GM04503 (cell line): Measurements from ENCODE around the gene IQSEC1.
A peak's percentile ranks its signal among the peaks of the same experiment; 100 is the strongest.

Experiments
- DNase-seq: peaks from one replicate; pipeline ENCODE4 v3.0.0-alpha.2; 2012; ENCODE audit warnings: low read depth

IQSEC1 gene

DNA sequence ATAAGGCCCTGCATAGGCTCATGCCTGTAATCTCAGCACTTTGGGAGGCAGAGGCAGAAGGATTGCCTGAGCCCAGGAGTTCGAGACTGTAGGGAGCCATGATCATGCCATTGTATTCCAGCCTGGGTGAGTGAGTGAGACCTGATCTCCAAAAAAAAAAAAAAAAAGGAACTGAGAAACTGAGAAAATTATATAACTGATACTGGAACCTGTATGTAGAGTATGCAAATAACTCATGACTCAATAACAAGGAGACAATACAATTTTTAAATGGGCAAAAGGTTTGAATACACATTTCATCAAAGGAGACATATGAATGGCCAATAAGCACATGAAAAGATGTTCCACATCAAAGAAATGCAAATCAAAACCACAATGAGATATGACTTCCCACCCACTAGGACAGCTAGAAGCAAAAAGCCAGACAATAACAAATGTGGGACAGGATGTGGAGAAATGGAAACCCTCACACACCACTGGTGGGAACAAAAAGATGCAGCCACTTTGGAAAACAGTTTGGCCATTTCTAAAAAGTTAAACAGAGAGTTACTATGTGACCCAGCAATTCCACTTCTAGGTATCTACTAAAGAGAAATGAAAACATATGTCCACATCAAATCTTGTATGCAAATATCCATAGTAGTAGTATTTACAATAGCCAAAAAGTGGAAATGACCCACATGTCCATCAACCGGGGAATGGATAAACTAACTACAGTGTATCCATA, 70.7 kb downstream of the IQSEC1 start:
- DNase-seq, result no peak

DNA sequence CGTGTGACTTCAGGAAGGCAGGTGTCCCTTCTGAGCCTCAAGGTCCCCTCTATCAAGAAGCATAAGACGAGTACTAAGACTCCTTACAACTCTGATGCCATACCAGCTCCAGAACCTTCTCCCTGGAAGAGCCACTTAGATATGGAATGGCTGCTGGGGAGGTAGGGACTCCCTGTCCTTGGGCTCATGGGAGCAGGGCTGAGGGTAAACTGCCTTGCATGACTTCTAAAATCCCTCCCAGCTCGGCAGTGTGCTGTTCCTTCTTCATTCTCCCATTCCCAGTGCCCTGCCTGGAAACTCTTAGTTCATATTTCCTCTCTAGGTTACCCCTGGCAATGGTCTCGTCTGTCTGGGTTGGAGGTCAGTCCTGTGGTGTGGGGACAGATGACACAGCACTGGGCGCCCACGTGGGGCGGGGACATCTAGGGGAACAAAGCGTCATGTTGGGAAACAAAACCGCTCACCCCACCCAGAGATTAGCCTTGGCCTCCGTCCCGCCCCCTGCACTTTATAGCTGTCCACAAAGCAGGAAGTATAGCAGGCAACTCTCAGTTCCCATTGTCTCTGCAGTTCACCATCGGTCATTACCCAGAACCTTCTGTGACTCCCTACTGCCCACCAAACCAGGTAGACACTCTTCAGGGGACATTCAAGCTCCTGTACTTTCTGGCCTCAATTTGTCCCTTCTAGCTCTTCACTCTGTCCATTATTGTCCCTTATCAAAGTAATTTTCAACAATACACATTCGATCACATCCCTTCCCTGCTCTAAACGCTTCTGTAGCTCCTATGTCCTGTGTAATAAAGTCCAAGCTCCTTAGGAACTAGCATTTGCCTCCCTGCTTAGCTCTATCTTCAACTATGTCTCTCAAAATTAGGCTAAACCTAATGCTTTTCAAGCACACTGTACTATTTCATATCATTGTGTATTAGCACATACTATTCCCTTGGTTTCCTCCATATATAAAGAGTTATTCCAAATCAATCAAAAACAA, 73.8 kb downstream of the IQSEC1 start:
- no peak for DNase-seq

DNA sequence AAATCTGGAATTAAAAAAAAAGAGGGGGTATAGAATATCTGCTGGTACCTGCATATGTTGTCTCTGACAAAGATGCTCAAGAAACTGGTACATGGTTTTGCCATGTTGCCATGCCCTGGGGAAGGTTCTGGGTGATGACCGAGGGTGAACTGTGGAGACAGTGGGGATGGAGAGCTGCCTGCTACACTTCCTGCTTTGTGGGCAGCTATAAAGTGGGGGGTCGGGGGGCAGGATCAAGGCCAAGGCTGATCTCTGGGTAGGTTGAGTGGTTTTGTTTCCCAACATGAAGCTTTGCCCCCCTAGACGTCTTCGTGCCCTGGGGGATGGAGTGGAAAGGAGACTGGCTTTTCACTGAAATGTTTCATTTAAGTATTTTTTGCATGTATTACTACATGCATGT, 74.6 kb downstream of the IQSEC1 start:
- no peak for DNase-seq

DNA sequence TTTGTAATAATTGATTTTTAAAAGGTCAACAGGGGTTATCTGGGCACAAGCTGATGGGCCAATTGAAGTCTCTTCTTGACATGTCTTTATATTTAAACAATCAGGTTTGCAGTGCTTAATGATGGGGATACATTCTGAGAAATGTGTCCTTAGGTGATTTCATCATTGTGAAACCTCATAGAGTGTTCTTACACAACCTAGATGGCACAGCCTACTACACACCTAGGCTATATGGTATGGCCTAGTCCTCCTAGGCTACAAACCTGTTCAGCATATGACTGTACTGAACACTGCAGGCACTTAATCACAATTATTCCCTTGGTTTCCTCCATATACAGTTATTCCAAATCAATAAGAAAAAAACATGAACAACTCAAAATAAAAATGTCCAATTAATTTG, 75.8 kb downstream of the IQSEC1 start:
- DNase-seq, result no peak

- no peak for DNase-seq
Observed at GRCh38 chr3:12996181-12996506, 77.1 kb downstream of the IQSEC1 start.

DNA sequence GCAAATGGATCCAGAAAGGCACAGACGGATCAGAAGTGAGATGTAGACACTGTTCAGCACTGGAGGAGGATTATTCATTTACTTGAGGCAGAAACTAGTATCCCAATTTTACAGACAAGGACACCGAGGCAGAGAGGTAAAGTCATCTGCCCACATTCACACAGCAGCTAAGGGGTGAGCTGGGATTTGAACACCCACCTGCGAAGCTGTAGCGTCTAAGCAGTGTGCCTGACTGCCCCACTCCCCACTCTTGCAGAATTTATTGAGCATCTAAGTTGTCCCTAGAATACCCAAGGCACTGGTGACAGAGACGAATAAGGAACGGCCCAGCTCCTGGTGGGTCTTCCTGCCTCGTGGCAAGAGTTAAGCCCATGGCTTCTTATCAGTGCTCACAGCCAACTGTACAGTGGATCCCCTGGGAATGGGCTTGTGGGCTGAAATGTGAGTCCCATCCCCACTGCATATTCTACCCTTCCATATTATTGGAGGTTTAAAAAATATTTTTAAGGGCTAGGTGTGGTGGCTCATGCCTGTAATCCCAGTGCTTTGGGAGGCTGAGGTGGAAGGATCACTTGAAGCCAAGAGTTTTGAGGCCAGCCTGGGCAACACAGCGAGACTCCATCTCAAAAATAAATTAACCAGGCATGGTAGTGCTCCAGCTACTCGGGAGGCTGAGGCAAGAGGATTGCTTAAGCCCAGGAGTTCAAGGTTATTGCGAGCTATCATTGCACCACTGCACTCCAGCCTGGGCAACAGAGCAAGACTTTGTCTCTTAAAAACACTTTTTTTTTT, 77.6 kb downstream of the IQSEC1 start:
- no peak for DNase-seq

DNA sequence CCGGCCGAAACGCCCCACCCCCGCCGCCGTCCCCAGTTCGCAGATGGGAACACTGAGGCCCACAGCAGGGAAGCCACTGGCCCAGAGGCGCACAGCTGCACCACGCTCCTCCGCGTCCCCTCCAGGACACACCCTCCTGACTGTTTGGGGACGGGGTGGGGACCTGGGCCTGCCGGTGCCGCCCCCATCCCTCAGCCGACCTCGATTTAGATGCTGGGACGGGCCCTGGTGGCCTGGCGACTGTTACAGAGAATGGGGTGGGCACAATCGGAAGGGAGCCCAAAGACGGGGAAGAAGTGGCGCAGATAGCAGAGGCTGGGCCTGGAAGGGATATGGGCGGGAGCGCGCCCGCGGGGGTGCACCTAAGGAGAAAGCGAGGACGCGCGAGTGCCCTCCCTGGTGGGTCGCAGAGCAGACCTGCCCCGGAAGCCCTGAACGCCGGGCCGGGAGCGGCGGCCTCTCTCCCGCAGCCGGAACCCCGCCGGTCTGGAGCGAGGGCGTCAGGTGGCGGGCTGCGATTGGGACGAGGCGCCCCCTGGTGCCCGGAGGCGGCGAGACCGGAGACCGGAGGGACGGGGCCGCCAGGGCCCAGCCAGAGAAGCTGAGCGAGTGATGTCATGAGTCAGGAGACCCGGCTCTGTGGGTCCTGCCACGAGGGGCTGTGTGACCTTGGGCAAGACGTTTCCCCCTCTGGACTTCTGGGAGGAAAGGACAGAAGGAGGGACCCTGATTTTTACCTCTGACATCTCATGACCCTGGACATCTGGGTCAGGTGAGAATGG, 78.4 kb downstream of the IQSEC1 start:
- no peak for DNase-seq

GRCh38 chr3:12994357-12994606, 78.9 kb downstream of the IQSEC1 start:
- no peak for DNase-seq

GRCh38 chr3:12993517-12994356, 79.5 kb downstream of the IQSEC1 start:
- no peak for DNase-seq

- DNase-seq, result no peak
Observed at GRCh38 chr3:12992629-12993516, 80.4 kb downstream of the IQSEC1 start.

DNA sequence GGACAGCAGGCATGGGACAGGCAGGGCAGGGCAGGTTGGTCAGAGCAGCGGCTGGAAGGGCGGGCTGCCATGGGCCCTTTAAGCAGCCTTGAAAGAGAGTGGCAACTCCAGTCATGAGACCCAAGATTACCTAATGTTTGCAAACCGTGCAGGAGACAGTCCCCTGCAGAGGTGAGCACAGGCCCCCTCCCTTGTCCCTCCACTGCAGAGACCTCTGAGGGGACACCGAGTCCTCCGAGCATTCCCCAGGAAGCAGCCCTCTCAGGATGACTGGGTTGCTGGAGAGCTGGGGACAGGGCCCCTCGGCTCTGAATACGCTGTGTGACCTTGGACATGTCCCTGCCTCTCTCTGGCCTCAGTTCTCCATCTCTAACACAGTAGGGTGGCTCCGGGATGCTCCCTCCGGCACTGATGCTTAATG, 81.4 kb downstream of the IQSEC1 start:
- DNase-seq, result no peak

GRCh38 chr3:12991481-12991837, 81.8 kb downstream of the IQSEC1 start:
- DNase-seq, result no peak

- peak; percentile 33 for DNase-seq
Observed at GRCh38 chr3:12990781-12991480, 82.3 kb downstream of the IQSEC1 start.

DNA sequence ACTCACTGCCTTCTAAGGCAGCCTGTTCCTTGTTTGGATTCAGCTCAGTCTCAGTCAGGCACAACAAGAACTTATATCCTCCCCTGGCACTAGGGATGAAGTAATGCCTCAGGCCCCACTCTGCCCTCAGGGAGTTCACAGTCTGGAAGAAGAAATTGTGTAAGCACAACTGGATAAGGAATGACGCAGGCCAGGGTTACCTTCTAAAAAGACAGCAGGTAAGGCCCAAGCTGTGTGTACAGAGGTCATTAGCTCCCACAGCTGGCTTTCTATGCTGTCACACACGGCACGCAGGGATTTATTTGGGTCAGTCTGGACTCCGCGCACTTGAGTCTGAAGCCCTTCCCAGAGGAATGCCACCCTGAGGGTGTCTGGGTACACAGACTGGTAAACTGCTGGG, 82.9 kb downstream of the IQSEC1 start:
- no peak for DNase-seq

- no peak for DNase-seq
Observed at GRCh38 chr3:12988728-12989454, 84.3 kb downstream of the IQSEC1 start.

GRCh38 chr3:12987602-12988001, 85.6 kb downstream of the IQSEC1 start:
- no peak for DNase-seq

DNA sequence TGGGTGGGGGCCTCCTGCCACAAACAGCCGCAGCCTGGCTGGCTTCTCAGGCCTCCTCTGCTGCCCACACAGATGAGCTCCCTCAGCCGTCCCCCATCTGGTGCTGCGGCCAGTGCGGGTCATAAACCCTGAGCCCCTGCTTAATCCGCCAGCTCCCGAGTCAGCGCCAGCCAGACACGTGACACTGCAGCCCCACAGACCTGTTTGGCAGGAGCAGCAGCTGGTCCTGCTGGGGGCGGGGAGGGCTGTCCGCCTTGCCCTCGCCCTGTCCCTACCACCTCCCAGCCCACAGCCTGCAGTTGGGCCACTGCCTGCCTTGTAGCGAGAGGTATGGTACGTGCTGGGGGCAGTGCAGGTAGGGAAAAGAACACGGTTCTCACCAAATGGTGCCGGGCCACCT, 86.2 kb downstream of the IQSEC1 start:
- DNase-seq, result no peak

GRCh38 chr3:12986521-12986920, 86.7 kb downstream of the IQSEC1 start:
- DNase-seq, result no peak

GRCh38 chr3:12986031-12986430, 87.2 kb downstream of the IQSEC1 start:
- no peak for DNase-seq
